ENCODE results near the gene PANK3.
"Not testable (repeated sequence)": the region's sequence is repeated elsewhere in the genome, so short reads cannot be mapped to it uniquely, and the experiment has no call there.

GRCh38 chr5:168573663-168574062 is 5.5 kb downstream of the PANK3 start:
- TF ChIP-seq, protein P1, sequence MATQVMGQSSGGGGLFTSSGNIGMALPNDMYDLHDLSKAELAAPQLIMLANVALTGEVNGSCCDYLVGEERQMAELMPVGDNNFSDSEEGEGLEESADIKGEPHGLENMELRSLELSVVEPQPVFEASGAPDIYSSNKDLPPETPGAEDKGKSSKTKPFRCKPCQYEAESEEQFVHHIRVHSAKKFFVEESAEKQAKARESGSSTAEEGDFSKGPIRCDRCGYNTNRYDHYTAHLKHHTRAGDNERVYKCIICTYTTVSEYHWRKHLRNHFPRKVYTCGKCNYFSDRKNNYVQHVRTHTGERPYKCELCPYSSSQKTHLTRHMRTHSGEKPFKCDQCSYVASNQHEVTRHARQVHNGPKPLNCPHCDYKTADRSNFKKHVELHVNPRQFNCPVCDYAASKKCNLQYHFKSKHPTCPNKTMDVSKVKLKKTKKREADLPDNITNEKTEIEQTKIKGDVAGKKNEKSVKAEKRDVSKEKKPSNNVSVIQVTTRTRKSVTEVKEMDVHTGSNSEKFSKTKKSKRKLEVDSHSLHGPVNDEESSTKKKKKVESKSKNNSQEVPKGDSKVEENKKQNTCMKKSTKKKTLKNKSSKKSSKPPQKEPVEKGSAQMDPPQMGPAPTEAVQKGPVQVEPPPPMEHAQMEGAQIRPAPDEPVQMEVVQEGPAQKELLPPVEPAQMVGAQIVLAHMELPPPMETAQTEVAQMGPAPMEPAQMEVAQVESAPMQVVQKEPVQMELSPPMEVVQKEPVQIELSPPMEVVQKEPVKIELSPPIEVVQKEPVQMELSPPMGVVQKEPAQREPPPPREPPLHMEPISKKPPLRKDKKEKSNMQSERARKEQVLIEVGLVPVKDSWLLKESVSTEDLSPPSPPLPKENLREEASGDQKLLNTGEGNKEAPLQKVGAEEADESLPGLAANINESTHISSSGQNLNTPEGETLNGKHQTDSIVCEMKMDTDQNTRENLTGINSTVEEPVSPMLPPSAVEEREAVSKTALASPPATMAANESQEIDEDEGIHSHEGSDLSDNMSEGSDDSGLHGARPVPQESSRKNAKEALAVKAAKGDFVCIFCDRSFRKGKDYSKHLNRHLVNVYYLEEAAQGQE (IDR thresholded peaks at IDR 0.05; ENCODE audit: borderline replicate concordance): not testable (repeated sequence)
- TF ChIP-seq CTCF (IDR thresholded peaks at IDR 0.05; ENCODE audit: poor library complexity, severe bottlenecking): not testable (repeated sequence)

Measured in neural cell (in vitro differentiated cells).